Measurements from ENCODE around the gene DNAJC5.

GRCh38 chr20:63886921-63887320 is 8.0 kb upstream of the DNAJC5 start:
- no peak for TF ChIP-seq CTCF (IDR thresholded peaks at IDR 0.05; ENCODE audit: insufficient read depth, low read length)
- TF ChIP-seq POLR2AphosphoS5 (IDR thresholded peaks at IDR 0.05; ENCODE audit: low read depth) = no peak
- no peak for TF ChIP-seq REST (IDR thresholded peaks at IDR 0.05; ENCODE audit: insufficient replicate concordance, low read depth)
